Stimulated activated CD8-positive, alpha-beta memory T cell treated with anti-CD3 and anti-CD28 coated beads, Interleukin-2, amount 100 ng/mL, for 48 hours (primary cell): ENCODE measurements around the gene NOL4L.
"Not testable (repeated sequence)": the region's sequence is repeated elsewhere in the genome, so short reads cannot be mapped to it uniquely, and the experiment has no call there.

Experiments
- DNase-seq, 2 donors: peaks; one replicate each; pipeline ENCODE4 v3.0.0-alpha.2; 2020; ENCODE audit warnings: low read depth in 2 of 2

Gene NOL4L

GRCh38 chr20:32596681-32597252 lies 11.6 kb upstream of the NOL4L start:
- no peak for DNase-seq

GRCh38 chr20:32595143-32595542 lies 10.0 kb upstream of the NOL4L start:
- DNase-seq = no peak

GRCh38 chr20:32594669-32595068 lies 9.5 kb upstream of the NOL4L start:
- not testable (repeated sequence) for DNase-seq

- no peak for DNase-seq
Observed at GRCh38 chr20:32594204-32594603, 9.1 kb upstream of the NOL4L start.

GRCh38 chr20:32592616-32593015 lies 7.5 kb upstream of the NOL4L start:
- not testable (repeated sequence) for DNase-seq

GRCh38 chr20:32592022-32592421 lies 6.9 kb upstream of the NOL4L start:
- no peak for DNase-seq

- DNase-seq = no peak
Observed at GRCh38 chr20:32589769-32590168, 4.6 kb upstream of the NOL4L start.

- DNase-seq = no peak
Observed at GRCh38 chr20:32589256-32589655, 4.1 kb upstream of the NOL4L start.

GRCh38 chr20:32588040-32588439 lies 2.9 kb upstream of the NOL4L start:
- DNase-seq = no peak

- DNase-seq = no peak
Observed at GRCh38 chr20:32586291-32586690, 1.2 kb upstream of the NOL4L start.

GRCh38 chr20:32585586-32586127 lies 524 bp upstream of the NOL4L start:
- no peak for DNase-seq

- DNase-seq = no peak
Observed at GRCh38 chr20:32583581-32584070, 1.5 kb downstream of the NOL4L start.

GRCh38 chr20:32582659-32583580 lies 2.2 kb downstream of the NOL4L start:
- DNase-seq = no peak

GRCh38 chr20:32581839-32582658 lies 3.1 kb downstream of the NOL4L start:
- no peak for DNase-seq

GRCh38 chr20:32580970-32581838 lies 3.9 kb downstream of the NOL4L start:
- DNase-seq = no peak

- no peak for DNase-seq
Observed at GRCh38 chr20:32580219-32580969, 4.7 kb downstream of the NOL4L start.

- no peak for DNase-seq
Observed at GRCh38 chr20:32578840-32579390, 6.2 kb downstream of the NOL4L start.

GRCh38 chr20:32578062-32578461 lies 7.1 kb downstream of the NOL4L start:
- not testable (repeated sequence) for DNase-seq

GRCh38 chr20:32577657-32578056 lies 7.5 kb downstream of the NOL4L start:
- DNase-seq = no peak

- no peak for DNase-seq
Observed at GRCh38 chr20:32577023-32577422, 8.1 kb downstream of the NOL4L start.
